ENCODE measurements around the gene FARSA.
"Not testable (repeated sequence)": the region's sequence is repeated elsewhere in the genome, so short reads cannot be mapped to it uniquely, and the experiment has no call there.

FARSA gene

GRCh38 chr19:12979974-12980373, 46.5 kb upstream of the FARSA start:
- Histone ChIP-seq H3F3A (ENCODE audit: insufficient read depth) (no peaks in the 10 kb centered on the region), H3K79me2 (ENCODE audit: insufficient read depth, low read length) (no peaks in the 10 kb centered on the region), H3K9me3 (ENCODE audit: insufficient read depth, low read length) (no peaks in the 10 kb centered on the region), H3K4me3 (ENCODE audit: insufficient read depth, low read length, poor library complexity, severe bottlenecking) (no peak overlapping the region), H3K36me3 (ENCODE audit: low read length) (no peaks in the 10 kb centered on the region), H3K9me2 (replicated peaks; ENCODE audit: insufficient read depth, low read length) (no peaks in the 10 kb centered on the region), H3K4me2 (ENCODE audit: low read depth, low read length, poor library complexity, severe bottlenecking) (no peak overlapping the region), H3K9ac (ENCODE audit: low read length) (no peak overlapping the region), H4K20me1 (ENCODE audit: low read depth, low read length) (no peaks in the 10 kb centered on the region), H2AFZ (ENCODE audit: low read depth, low read length, severe bottlenecking) (no peak overlapping the region), H3K27me3 (ENCODE audit: low read length) (no peaks in the 10 kb centered on the region), H3K27ac (ENCODE audit: low read depth, low read length) (no peak overlapping the region)
- TF ChIP-seq CTCF (IDR thresholded peaks at IDR 0.05; ENCODE audit: insufficient read depth, low read length, poor library complexity, severe bottlenecking) (no peak), EZH2phosphoT487 (conservative IDR thresholded peaks at IDR 0.05; ENCODE audit: low read length) (no peak)

- not testable (repeated sequence) for H3K27me3 ChIP-seq (ENCODE audit: low read length); H3K27ac ChIP-seq (ENCODE audit: low read depth, low read length); H3K9me2 ChIP-seq (replicated peaks; ENCODE audit: insufficient read depth, low read length); H3K79me2 ChIP-seq (ENCODE audit: insufficient read depth, low read length); H3K4me3 ChIP-seq (ENCODE audit: insufficient read depth, low read length, poor library complexity, severe bottlenecking); H3F3A ChIP-seq (ENCODE audit: insufficient read depth); H3K4me2 ChIP-seq (ENCODE audit: low read depth, low read length, poor library complexity, severe bottlenecking); H2AFZ ChIP-seq (ENCODE audit: low read depth, low read length, severe bottlenecking); H3K36me3 ChIP-seq (ENCODE audit: low read length); H4K20me1 ChIP-seq (ENCODE audit: low read depth, low read length); H3K9ac ChIP-seq (ENCODE audit: low read length); H3K9me3 ChIP-seq (ENCODE audit: insufficient read depth, low read length)
Observed at GRCh38 chr19:12976109-12976508, 42.6 kb upstream of the FARSA start.

- no peak for TF ChIP-seq CTCF (IDR thresholded peaks at IDR 0.05; ENCODE audit: insufficient read depth, low read length, poor library complexity, severe bottlenecking)
- no peak for TF ChIP-seq EZH2phosphoT487 (conservative IDR thresholded peaks at IDR 0.05; ENCODE audit: low read length)
- no peaks in the 10 kb centered on the region for H3K27me3 ChIP-seq (ENCODE audit: low read length)
- H2AFZ ChIP-seq (ENCODE audit: low read depth, low read length, severe bottlenecking), result no peak overlapping the region
- no peak overlapping the region for H3K4me2 ChIP-seq (ENCODE audit: low read depth, low read length, poor library complexity, severe bottlenecking)
- no peaks in the 10 kb centered on the region for H4K20me1 ChIP-seq (ENCODE audit: low read depth, low read length)
- no peak overlapping the region for H3K9ac ChIP-seq (ENCODE audit: low read length)
- H3K4me3 ChIP-seq (ENCODE audit: insufficient read depth, low read length, poor library complexity, severe bottlenecking), result no peak overlapping the region
- no peak overlapping the region for H3K27ac ChIP-seq (ENCODE audit: low read depth, low read length)
- no peaks in the 10 kb centered on the region for H3K9me3 ChIP-seq (ENCODE audit: insufficient read depth, low read length)
- H3K36me3 ChIP-seq (ENCODE audit: low read length), result no peaks in the 10 kb centered on the region
- no peaks in the 10 kb centered on the region for H3K79me2 ChIP-seq (ENCODE audit: insufficient read depth, low read length)
- H3K9me2 ChIP-seq (replicated peaks; ENCODE audit: insufficient read depth, low read length), result no peaks in the 10 kb centered on the region
- no peaks in the 10 kb centered on the region for H3F3A ChIP-seq (ENCODE audit: insufficient read depth)
Observed at GRCh38 chr19:12975221-12975741, 41.8 kb upstream of the FARSA start.

GRCh38 chr19:12974301-12975220, 41.0 kb upstream of the FARSA start:
- H3F3A ChIP-seq (ENCODE audit: insufficient read depth), result no peaks in the 10 kb centered on the region
- TF ChIP-seq EZH2phosphoT487 (conservative IDR thresholded peaks at IDR 0.05; ENCODE audit: low read length) (no peak), CTCF (IDR thresholded peaks at IDR 0.05; ENCODE audit: insufficient read depth, low read length, poor library complexity, severe bottlenecking) (no peak)
- H3K27me3 ChIP-seq (ENCODE audit: low read length), result no peaks in the 10 kb centered on the region
- H3K27ac ChIP-seq (ENCODE audit: low read depth, low read length), result no peak overlapping the region
- no peak overlapping the region for H3K4me3 ChIP-seq (ENCODE audit: insufficient read depth, low read length, poor library complexity, severe bottlenecking)
- no peaks in the 10 kb centered on the region for H3K79me2 ChIP-seq (ENCODE audit: insufficient read depth, low read length)
- H3K36me3 ChIP-seq (ENCODE audit: low read length), result no peaks in the 10 kb centered on the region
- H3K9me3 ChIP-seq (ENCODE audit: insufficient read depth, low read length), result no peaks in the 10 kb centered on the region
- H4K20me1 ChIP-seq (ENCODE audit: low read depth, low read length), result no peaks in the 10 kb centered on the region
- no peak overlapping the region for H2AFZ ChIP-seq (ENCODE audit: low read depth, low read length, severe bottlenecking)
- H3K9me2 ChIP-seq (replicated peaks; ENCODE audit: insufficient read depth, low read length), result no peaks in the 10 kb centered on the region
- H3K9ac ChIP-seq (ENCODE audit: low read length), result no peak overlapping the region
- no peak overlapping the region for H3K4me2 ChIP-seq (ENCODE audit: low read depth, low read length, poor library complexity, severe bottlenecking)

Data from SU-DHL-6 (cell line).